HT-29 (cell line): ENCODE results near the gene ERCC5. TPM values are rescaled to one million over a fixed set of nuclear protein-coding genes. Genes with fewer than 3 reads are reported as not detected.
A peak's percentile ranks its signal among the peaks of the same experiment; 100 is the strongest.

Experiments
- DNase-seq: peaks from one replicate; pipeline ENCODE4 v3.0.0-alpha.2; 2015; ENCODE audit warnings: low spot score
- total RNA-seq: library from RNA; depleted of rRNA; stranded (reverse); fragments of >200 nt; shearing (Covaris generic); gene quantifications from 2 replicates; pipeline ENCODE4 v1.2.3, GENCODE V29; 2014

ERCC5 gene
- total RNA-seq, 1 experiment from 2014 or later: 33.1 TPM

GRCh38 chr13:102839462-102839861 is 6.4 kb upstream of the ERCC5 start:
- DNase-seq: no peak

- no peak for DNase-seq
Observed at GRCh38 chr13:102845289-102845629, 573 bp upstream of the ERCC5 start.

GRCh38 chr13:102846261-102847015 is 606 bp downstream of the ERCC5 start:
- peak; percentile 76 for DNase-seq

- DNase-seq: peak; percentile 74
Observed at GRCh38 chr13:102847272-102848234, 1.7 kb downstream of the ERCC5 start.

GRCh38 chr13:102848956-102849355 is 3.1 kb downstream of the ERCC5 start:
- no peak for DNase-seq

- no peak for DNase-seq
Observed at GRCh38 chr13:102852556-102852955, 6.7 kb downstream of the ERCC5 start.

- no peak for DNase-seq
Observed at GRCh38 chr13:102854675-102855074, 8.8 kb downstream of the ERCC5 start.

GRCh38 chr13:102856557-102856956 is 10.7 kb downstream of the ERCC5 start:
- peak; percentile 33 for DNase-seq

- DNase-seq: no peak
Observed at GRCh38 chr13:102862624-102863210, 16.9 kb downstream of the ERCC5 start.

GRCh38 chr13:102863590-102863989 is 17.8 kb downstream of the ERCC5 start:
- DNase-seq: no peak

- DNase-seq: no peak
Observed at GRCh38 chr13:102868366-102868936, 22.6 kb downstream of the ERCC5 start.

GRCh38 chr13:102869948-102870676 is 24.3 kb downstream of the ERCC5 start:
- DNase-seq: no peak

- DNase-seq: peak; percentile 82
Observed at GRCh38 chr13:102870677-102871415, 25.0 kb downstream of the ERCC5 start.

- DNase-seq: no peak
Observed at GRCh38 chr13:102872131-102872530, 26.3 kb downstream of the ERCC5 start.

- no peak for DNase-seq
Observed at GRCh38 chr13:102872531-102872930, 26.7 kb downstream of the ERCC5 start.

GRCh38 chr13:102873653-102874052 is 27.8 kb downstream of the ERCC5 start:
- peak; percentile 6 for DNase-seq

- DNase-seq: no peak
Observed at GRCh38 chr13:102875256-102875655, 29.4 kb downstream of the ERCC5 start.

- DNase-seq: no peak
Observed at GRCh38 chr13:102877303-102877702, 31.5 kb downstream of the ERCC5 start.

- no peak for DNase-seq
Observed at GRCh38 chr13:102878481-102878880, 32.6 kb downstream of the ERCC5 start.

- no peak for DNase-seq
Observed at GRCh38 chr13:102879793-102880499, 34.1 kb downstream of the ERCC5 start.
